ENCODE data around the gene CEBPZ. TPM values are rescaled to one million over a fixed set of nuclear protein-coding genes. Genes with fewer than 3 reads are reported as not detected.

CEBPZ gene
- total and polyA plus RNA-seq, 2 donors (not counting 3 experiments of a cell fraction or from before 2014, with no cell fraction given), result 3.6 to 46.9 TPM

DNA sequence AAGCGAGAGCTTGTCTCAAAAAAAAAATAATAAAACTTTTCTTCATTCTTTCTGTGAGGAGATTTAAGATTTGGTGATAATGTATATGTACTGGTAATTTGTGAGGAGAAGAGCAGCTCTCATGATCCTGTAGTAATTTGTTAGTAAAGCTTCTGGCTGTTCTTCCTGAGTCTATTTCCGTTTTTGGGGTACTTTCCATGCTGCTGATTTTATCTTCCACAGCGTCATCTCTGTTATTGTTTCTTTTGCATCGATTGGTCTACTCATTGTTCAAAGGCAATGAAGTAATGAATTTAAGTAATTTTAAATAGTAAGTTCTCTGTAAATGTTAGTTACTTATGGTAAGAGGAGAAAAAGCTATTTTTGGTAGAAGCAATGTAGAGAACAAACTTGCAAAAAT, 12.0 kb upstream of the CEBPZ start:
- H3K9me3 ChIP-seq (replicated peaks; ENCODE audit: control insufficient read depth, insufficient read depth, low read length), result no peaks in the 10 kb centered on the region
- peak; percentile 82 for DNase-seq (ENCODE audit: low read depth, low spot score)
- peak; percentile 47 for TF ChIP-seq GATA2 (IDR thresholded peaks at IDR 0.05; ENCODE audit: insufficient read depth, insufficient read length, low read depth, low read length)
- TF ChIP-seq, protein P1, sequence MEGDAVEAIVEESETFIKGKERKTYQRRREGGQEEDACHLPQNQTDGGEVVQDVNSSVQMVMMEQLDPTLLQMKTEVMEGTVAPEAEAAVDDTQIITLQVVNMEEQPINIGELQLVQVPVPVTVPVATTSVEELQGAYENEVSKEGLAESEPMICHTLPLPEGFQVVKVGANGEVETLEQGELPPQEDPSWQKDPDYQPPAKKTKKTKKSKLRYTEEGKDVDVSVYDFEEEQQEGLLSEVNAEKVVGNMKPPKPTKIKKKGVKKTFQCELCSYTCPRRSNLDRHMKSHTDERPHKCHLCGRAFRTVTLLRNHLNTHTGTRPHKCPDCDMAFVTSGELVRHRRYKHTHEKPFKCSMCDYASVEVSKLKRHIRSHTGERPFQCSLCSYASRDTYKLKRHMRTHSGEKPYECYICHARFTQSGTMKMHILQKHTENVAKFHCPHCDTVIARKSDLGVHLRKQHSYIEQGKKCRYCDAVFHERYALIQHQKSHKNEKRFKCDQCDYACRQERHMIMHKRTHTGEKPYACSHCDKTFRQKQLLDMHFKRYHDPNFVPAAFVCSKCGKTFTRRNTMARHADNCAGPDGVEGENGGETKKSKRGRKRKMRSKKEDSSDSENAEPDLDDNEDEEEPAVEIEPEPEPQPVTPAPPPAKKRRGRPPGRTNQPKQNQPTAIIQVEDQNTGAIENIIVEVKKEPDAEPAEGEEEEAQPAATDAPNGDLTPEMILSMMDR (IDR thresholded peaks at IDR 0.05; ENCODE audit: extremely low read depth in 1 of 2, insufficient read depth in 1 of 2, low read depth in 1 of 2, low read length in 2 of 2), result no peak
- TF ChIP-seq POLR2A (IDR thresholded peaks at IDR 0.05; ENCODE audit: low read depth, low read length), result no peak
- no peak overlapping the region for H3K4me3 ChIP-seq (replicated peaks in 1 of 3; ENCODE audit: insufficient read depth in 1 of 3, low read depth in 1 of 3, low read length in 3 of 3)
- BruUV-seq (replicated peaks), result no TSS peak
- peaks cover 6% of the 10 kb centered on the region for H3K4me1 ChIP-seq (ENCODE audit: control insufficient read depth, extremely low read depth, insufficient read depth, low read length)
- H3K27me3 ChIP-seq (ENCODE audit: control insufficient read depth in 2 of 2, insufficient read depth in 2 of 2, low read length in 2 of 2), result no peaks in the 10 kb centered on the region
- no peaks in the 10 kb centered on the region for H4K20me1 ChIP-seq (replicated peaks; ENCODE audit: control insufficient read depth, extremely low read depth, insufficient read depth, low read length)
- dilution Hi-C loops (cut with MboI; ENCODE audit: extremely low pct_ligation_motif_present, low sequenced_read_pairs) (no loop called here), intact Hi-C loops (cut with micrococcal nuclease) (no loop called here)
- ChIA-PET POLR2A (no interaction called here), CTCF (interaction anchor here (1.4 to 2.0 kb wide), 3 partner anchors 9 to 634 kb away, joined by 4 to 6 read pairs (median 6); partner anchors contain the start of gene NDUFAF7)
- FAIRE-seq, result peak; percentile 53
- no peak overlapping the region for H3K4me2 ChIP-seq (ENCODE audit: insufficient read depth, low read length)
- H2AFZ ChIP-seq (ENCODE audit: low read depth, low read length), result no peak overlapping the region
- H3K36me3 ChIP-seq (ENCODE audit: control insufficient read depth in 2 of 2, extremely low read depth in 1 of 2, insufficient read depth in 2 of 2, low read length in 2 of 2), result peaks cover 3 to 16% of the 10 kb centered on the region in 2 experiments
- H3K9me1 ChIP-seq (replicated peaks; ENCODE audit: control insufficient read depth, extremely low read depth, insufficient read depth, low read length), result no peaks in the 10 kb centered on the region
- no peak overlapping the region for H3K9ac ChIP-seq (replicated peaks; ENCODE audit: extremely low read depth, insufficient read depth, low read length)
- no peaks in the 10 kb centered on the region for H3K79me2 ChIP-seq (ENCODE audit: control insufficient read depth, insufficient read depth, low read length)
- H3K27ac ChIP-seq (ENCODE audit: insufficient read depth, low read depth, low read length), result peak overlapping the region; percentile 4

GRCh38 chr2:37232131-37232933, 936 bp upstream of the CEBPZ start:
- intact Hi-C loops (cut with micrococcal nuclease) (loop anchor here (5.0 kb wide), 2 partner anchors 35 to 90 kb away; partner anchors contain the start of genes CEBPZOS and PRKD3), dilution Hi-C loops (cut with MboI; ENCODE audit: extremely low pct_ligation_motif_present, low sequenced_read_pairs) (no loop called here)
- Histone ChIP-seq H3K79me2 (ENCODE audit: control insufficient read depth, insufficient read depth, low read length) (peaks cover 66% of the 10 kb centered on the region), H4K20me1 (replicated peaks; ENCODE audit: control insufficient read depth, extremely low read depth, insufficient read depth, low read length) (no peaks in the 10 kb centered on the region), H3K9ac (replicated peaks; ENCODE audit: extremely low read depth, insufficient read depth, low read length) (peak overlapping the region; percentile 81), H2AFZ (ENCODE audit: low read depth, low read length) (peak overlapping the region; percentile 55), H3K27me3 (ENCODE audit: control insufficient read depth in 2 of 2, insufficient read depth in 2 of 2, low read length in 2 of 2) (no peaks in the 10 kb centered on the region), H3K27ac (ENCODE audit: insufficient read depth, low read depth, low read length) (peak overlapping the region; percentile 79), H3K36me3 (ENCODE audit: control insufficient read depth in 2 of 2, extremely low read depth in 1 of 2, insufficient read depth in 2 of 2, low read length in 2 of 2) (peaks cover 6 to 7% of the 10 kb centered on the region in 2 experiments), H3K4me3 (replicated peaks in 1 of 3; ENCODE audit: insufficient read depth in 1 of 3, low read depth in 1 of 3, low read length in 3 of 3) (peak overlapping the region; percentile 83 to 96 (median 90)), H3K9me3 (replicated peaks; ENCODE audit: control insufficient read depth, insufficient read depth, low read length) (no peaks in the 10 kb centered on the region), H3K4me1 (ENCODE audit: control insufficient read depth, extremely low read depth, insufficient read depth, low read length) (peaks cover 22% of the 10 kb centered on the region), H3K9me1 (replicated peaks; ENCODE audit: control insufficient read depth, extremely low read depth, insufficient read depth, low read length) (no peaks in the 10 kb centered on the region), H3K4me2 (ENCODE audit: insufficient read depth, low read length) (peak overlapping the region; percentile 86)
- POLR2A ChIA-PET, result no interaction called here
- no peak for DNase-seq (ENCODE audit: low read depth, low spot score)
- TF ChIP-seq FOS (IDR thresholded peaks at IDR 0.05; ENCODE audit: borderline replicate concordance, insufficient read depth, low read length), result no peak
- peak; percentile 47 for FAIRE-seq
- BruUV-seq (replicated peaks), result no TSS peak
- CTCF ChIA-PET, result interaction anchor here (0.6 to 2.4 kb wide), 4 partner anchors 11 to 645 kb away, joined by 3 to 9 read pairs (median 4); no protein-coding TSS in a partner anchor
